Neural cell (in vitro differentiated cells): Measurements from ENCODE around the gene RFX2. TPM values are rescaled to one million over a fixed set of nuclear protein-coding genes. Genes with fewer than 3 reads are reported as not detected.

Experiments used
- H2AFZ ChIP-seq: fragments of 200-600, 300-800 bp; sonication (generic), shearing (Covaris generic); 2 replicates; pipeline ENCODE4 v1.6.0; 2014; ENCODE audit warnings: low read depth, mild to moderate bottlenecking, antibody characterized with exemption, low read length, moderate library complexity
- H3F3A ChIP-seq: fragments of 200-600 bp; shearing (Covaris generic); 2 replicates; pipeline ENCODE4 v1.6.1; 2016; ENCODE audit warnings: mild to moderate bottlenecking, moderate library complexity, mixed read lengths, antibody characterized with exemption, low read length; ENCODE audit not compliant: insufficient read depth, poor library complexity, severe bottlenecking
- H3K27ac ChIP-seq: fragments of 200-600, 300-800 bp; sonication (generic), shearing (Covaris generic); 2 replicates; pipeline ENCODE4 v1.5.1; 2014; ENCODE audit warnings: mild to moderate bottlenecking, low read length, moderate library complexity
- H3K27me3 ChIP-seq: fragments of 300-800, 200-600 bp; sonication (generic), shearing (Covaris generic); 2 replicates; pipeline ENCODE4 v1.6.0; 2014; ENCODE audit warnings: mild to moderate bottlenecking, low read depth, low read length, moderate library complexity; ENCODE audit not compliant: insufficient read depth
- H3K36me3 ChIP-seq: fragments of 300-800, 200-600 bp; sonication (generic), shearing (Covaris generic); 2 replicates; pipeline ENCODE4 v1.5.1; 2014; ENCODE audit warnings: mild to moderate bottlenecking, antibody characterized with exemption, low read length, moderate library complexity; ENCODE audit not compliant: insufficient read depth
- H3K4me2 ChIP-seq: fragments of 300-800, 200-600 bp; sonication (generic), shearing (Covaris generic); 2 replicates; pipeline ENCODE4 v1.6.0; 2014; ENCODE audit warnings: mild to moderate bottlenecking, low read length
- H3K4me3 ChIP-seq: fragments of 300-800, 200-600 bp; sonication (generic), shearing (Covaris generic); 2 replicates; pipeline ENCODE4 v1.5.1; 2014; ENCODE audit warnings: mild to moderate bottlenecking, low read length, moderate library complexity
- H3K79me2 ChIP-seq: fragments of 200-600 bp; shearing (Covaris generic); replicated peaks from 2 replicates; pipeline ENCODE4 v1.6.0; 2014; ENCODE audit warnings: mild to moderate bottlenecking, low read length, moderate library complexity; ENCODE audit not compliant: insufficient read depth
- H3K9ac ChIP-seq: fragments of 300-800, 200-600 bp; sonication (generic), shearing (Covaris generic); 2 replicates; pipeline ENCODE4 v1.6.1; 2016; ENCODE audit warnings: mild to moderate bottlenecking, low read length, mixed read lengths
- H3K9me2 ChIP-seq: fragments of 200-600 bp; shearing (Covaris generic); 2 replicates; pipeline ENCODE4 v1.6.1; 2016; ENCODE audit warnings: mild to moderate bottlenecking, low read length, mixed read lengths; ENCODE audit not compliant: insufficient read depth
- H3K9me3 ChIP-seq: fragments of 200-600, 300-800 bp; sonication (generic), shearing (Covaris generic); 2 replicates; pipeline ENCODE4 v1.6.1; 2016; ENCODE audit warnings: mild to moderate bottlenecking, mixed run types, low read length, moderate library complexity, mixed read lengths
- H4K20me1 ChIP-seq: fragments of 200-600 bp; shearing (Covaris generic); 2 replicates; pipeline ENCODE4 v1.6.1; 2016; ENCODE audit warnings: mild to moderate bottlenecking, mixed run types; ENCODE audit not compliant: insufficient read depth
- EP300 ChIP-seq: fragments of 450-650 bp; conservative IDR thresholded peaks from 2 replicates; pipeline ENCODE4 v1.6.1; 2014; ENCODE audit warnings: antibody characterized with exemption, mild to moderate bottlenecking, moderate library complexity; ENCODE audit not compliant: poor library complexity, severe bottlenecking
- EZH2 ChIP-seq: fragments of 200-600, 300-800 bp; shearing (Covaris generic), sonication (generic); IDR thresholded peaks from 2 replicates; pipeline ENCODE4 v1.6.1; 2014; ENCODE audit warnings: antibody characterized with exemption, low read length, borderline replicate concordance, mild to moderate bottlenecking; ENCODE audit not compliant: insufficient read depth, poor library complexity, severe bottlenecking
- MXI1 ChIP-seq: fragments of 450-650 bp; conservative IDR thresholded peaks from 2 replicates; pipeline ENCODE4 v1.6.1; 2014; ENCODE audit warnings: antibody characterized with exemption, mild to moderate bottlenecking; ENCODE audit not compliant: poor library complexity, severe bottlenecking
- POLR2AphosphoS5 ChIP-seq: IDR thresholded peaks from 2 replicates; pipeline ENCODE4 v1.6.1; 2012
- RAD21 ChIP-seq: fragments of 450-650 bp; conservative IDR thresholded peaks from 2 replicates; pipeline ENCODE4 v1.6.1; 2014; ENCODE audit warnings: antibody characterized with exemption, mild to moderate bottlenecking, moderate library complexity
- SMC3 ChIP-seq: fragments of 450-650 bp; conservative IDR thresholded peaks from 2 replicates; pipeline ENCODE4 v1.6.1; 2014; ENCODE audit warnings: antibody characterized with exemption, mild to moderate bottlenecking, moderate library complexity; ENCODE audit not compliant: poor library complexity
- TAF1 ChIP-seq: IDR thresholded peaks from 2 replicates; pipeline ENCODE4 v1.6.1; 2012; ENCODE audit warnings: low read depth
- polyA plus RNA-seq: library from polyadenylated mRNA; depleted of rRNA; stranded (reverse); fragments of >200 nt; gene quantifications from 2 replicates; pipeline ENCODE4 v1.2.3, GENCODE V29; 2014
- TF ChIP-seq, protein P1 (sequence below): fragments of 450-650 bp; IDR thresholded peaks from 2 replicates; pipeline ENCODE4 v1.5.1; 2014; ENCODE audit warnings: antibody characterized with exemption, mild to moderate bottlenecking, moderate library complexity; ENCODE audit not compliant: poor library complexity, severe bottlenecking
- TF ChIP-seq, protein P2 (sequence below): IDR thresholded peaks from 2 replicates; pipeline ENCODE4 v1.6.1; 2012; ENCODE audit warnings: borderline replicate concordance

Gene RFX2
- polyA plus RNA-seq, 1 donor from 2014 or later: 0.69 TPM

DNA sequence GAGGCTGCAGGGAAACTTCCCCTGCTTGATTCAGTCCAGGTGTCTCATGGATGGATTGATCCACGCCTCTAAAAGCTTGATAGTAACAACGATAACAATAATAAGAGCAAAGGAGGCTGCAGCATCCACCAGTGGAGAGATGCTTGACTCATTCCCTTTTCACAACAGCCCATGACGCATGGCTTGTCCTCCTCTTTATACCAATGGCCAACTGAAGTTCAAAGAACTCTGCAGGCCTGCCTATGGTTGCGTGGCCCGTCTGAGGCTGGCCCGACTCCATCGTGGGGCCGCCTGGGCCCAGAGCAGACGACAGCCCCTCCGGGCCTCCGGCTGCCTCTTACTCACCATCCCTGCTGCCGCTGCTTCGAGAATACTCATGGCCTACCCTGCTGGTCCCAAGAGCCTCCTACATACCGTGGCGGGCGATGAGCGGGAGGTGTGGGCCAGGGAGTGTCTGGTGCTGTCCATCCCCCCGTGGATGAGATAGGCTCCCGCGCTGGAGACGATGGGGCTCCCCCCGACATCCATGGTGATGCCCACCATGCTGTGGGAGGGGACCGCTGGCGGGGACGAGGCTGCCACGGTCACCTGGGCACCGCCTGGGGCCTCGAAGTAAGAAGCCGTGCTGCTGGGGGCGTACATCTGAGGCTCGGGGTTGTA lies 70.6 kb downstream of the RFX2 start:
- Histone ChIP-seq H3K4me2 (no peak overlapping the region), H2AFZ (no peak overlapping the region), H3K4me3 (no peak overlapping the region), H3K36me3 (no peaks in the 10 kb centered on the region), H3K27ac (no peak overlapping the region), H3K9me3 (no peaks in the 10 kb centered on the region), H3K79me2 (no peaks in the 10 kb centered on the region), H3K9me2 (no peaks in the 10 kb centered on the region), H3K9ac (no peak overlapping the region), H3F3A (no peaks in the 10 kb centered on the region), H3K27me3 (no peaks in the 10 kb centered on the region), H4K20me1 (no peaks in the 10 kb centered on the region)
- TF ChIP-seq RAD21: no peak

- Histone ChIP-seq H3K9ac (no peak overlapping the region), H3K4me3 (no peak overlapping the region), H3F3A (no peaks in the 10 kb centered on the region), H3K9me2 (no peaks in the 10 kb centered on the region), H4K20me1 (no peaks in the 10 kb centered on the region), H2AFZ (no peak overlapping the region), H3K36me3 (no peaks in the 10 kb centered on the region), H3K79me2 (no peaks in the 10 kb centered on the region), H3K27ac (no peak overlapping the region), H3K9me3 (no peaks in the 10 kb centered on the region), H3K27me3 (no peaks in the 10 kb centered on the region), H3K4me2 (no peak overlapping the region)
- TF ChIP-seq, protein P1, sequence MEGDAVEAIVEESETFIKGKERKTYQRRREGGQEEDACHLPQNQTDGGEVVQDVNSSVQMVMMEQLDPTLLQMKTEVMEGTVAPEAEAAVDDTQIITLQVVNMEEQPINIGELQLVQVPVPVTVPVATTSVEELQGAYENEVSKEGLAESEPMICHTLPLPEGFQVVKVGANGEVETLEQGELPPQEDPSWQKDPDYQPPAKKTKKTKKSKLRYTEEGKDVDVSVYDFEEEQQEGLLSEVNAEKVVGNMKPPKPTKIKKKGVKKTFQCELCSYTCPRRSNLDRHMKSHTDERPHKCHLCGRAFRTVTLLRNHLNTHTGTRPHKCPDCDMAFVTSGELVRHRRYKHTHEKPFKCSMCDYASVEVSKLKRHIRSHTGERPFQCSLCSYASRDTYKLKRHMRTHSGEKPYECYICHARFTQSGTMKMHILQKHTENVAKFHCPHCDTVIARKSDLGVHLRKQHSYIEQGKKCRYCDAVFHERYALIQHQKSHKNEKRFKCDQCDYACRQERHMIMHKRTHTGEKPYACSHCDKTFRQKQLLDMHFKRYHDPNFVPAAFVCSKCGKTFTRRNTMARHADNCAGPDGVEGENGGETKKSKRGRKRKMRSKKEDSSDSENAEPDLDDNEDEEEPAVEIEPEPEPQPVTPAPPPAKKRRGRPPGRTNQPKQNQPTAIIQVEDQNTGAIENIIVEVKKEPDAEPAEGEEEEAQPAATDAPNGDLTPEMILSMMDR: no peak
- TF ChIP-seq TAF1 (no peak), EZH2 (no peak), POLR2AphosphoS5 (no peak), MXI1 (no peak), EP300 (no peak), RAD21 (no peak), SMC3 (no peak)
- TF ChIP-seq, protein P2, sequence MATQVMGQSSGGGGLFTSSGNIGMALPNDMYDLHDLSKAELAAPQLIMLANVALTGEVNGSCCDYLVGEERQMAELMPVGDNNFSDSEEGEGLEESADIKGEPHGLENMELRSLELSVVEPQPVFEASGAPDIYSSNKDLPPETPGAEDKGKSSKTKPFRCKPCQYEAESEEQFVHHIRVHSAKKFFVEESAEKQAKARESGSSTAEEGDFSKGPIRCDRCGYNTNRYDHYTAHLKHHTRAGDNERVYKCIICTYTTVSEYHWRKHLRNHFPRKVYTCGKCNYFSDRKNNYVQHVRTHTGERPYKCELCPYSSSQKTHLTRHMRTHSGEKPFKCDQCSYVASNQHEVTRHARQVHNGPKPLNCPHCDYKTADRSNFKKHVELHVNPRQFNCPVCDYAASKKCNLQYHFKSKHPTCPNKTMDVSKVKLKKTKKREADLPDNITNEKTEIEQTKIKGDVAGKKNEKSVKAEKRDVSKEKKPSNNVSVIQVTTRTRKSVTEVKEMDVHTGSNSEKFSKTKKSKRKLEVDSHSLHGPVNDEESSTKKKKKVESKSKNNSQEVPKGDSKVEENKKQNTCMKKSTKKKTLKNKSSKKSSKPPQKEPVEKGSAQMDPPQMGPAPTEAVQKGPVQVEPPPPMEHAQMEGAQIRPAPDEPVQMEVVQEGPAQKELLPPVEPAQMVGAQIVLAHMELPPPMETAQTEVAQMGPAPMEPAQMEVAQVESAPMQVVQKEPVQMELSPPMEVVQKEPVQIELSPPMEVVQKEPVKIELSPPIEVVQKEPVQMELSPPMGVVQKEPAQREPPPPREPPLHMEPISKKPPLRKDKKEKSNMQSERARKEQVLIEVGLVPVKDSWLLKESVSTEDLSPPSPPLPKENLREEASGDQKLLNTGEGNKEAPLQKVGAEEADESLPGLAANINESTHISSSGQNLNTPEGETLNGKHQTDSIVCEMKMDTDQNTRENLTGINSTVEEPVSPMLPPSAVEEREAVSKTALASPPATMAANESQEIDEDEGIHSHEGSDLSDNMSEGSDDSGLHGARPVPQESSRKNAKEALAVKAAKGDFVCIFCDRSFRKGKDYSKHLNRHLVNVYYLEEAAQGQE: no peak
Observed at GRCh38 chr19:6038634-6039405, 71.5 kb downstream of the RFX2 start.
